HepG2 (cell line): Measurements from ENCODE around the gene NR1H2. TPM values are rescaled to one million over a fixed set of nuclear protein-coding genes. Genes with fewer than 3 reads are reported as not detected.

Experiments
- PRDM10 ChIP-seq: sonication (generic); formaldehyde crosslinking; IDR thresholded peaks from 2 replicates; pipeline ENCODE4 v1.4.0; 2020; ENCODE audit warnings: low read depth, missing genetic modification reagents
- PTBP1 ChIP-seq: fragments of 200-400 bp; formaldehyde crosslinking; IDR thresholded peaks from 2 replicates; pipeline ENCODE4 v1.6.1; 2018; ENCODE audit warnings: low read length, low read depth; ENCODE audit not compliant: poor library complexity, severe bottlenecking
- TARDBP ChIP-seq: sonication (generic); formaldehyde crosslinking; IDR thresholded peaks from 2 replicates; pipeline ENCODE4 v1.8.0; 2022; ENCODE audit warnings: mild to moderate bottlenecking, missing genetic modification reagents
- TBX2 ChIP-seq: sonication (generic); formaldehyde crosslinking; IDR thresholded peaks from 2 replicates; pipeline ENCODE4 v1.5.0; 2020; ENCODE audit warnings: missing genetic modification reagents, mild to moderate bottlenecking, borderline replicate concordance
- ZBTB20 ChIP-seq: sonication (generic); formaldehyde crosslinking; IDR thresholded peaks from 2 replicates; pipeline ENCODE4 v1.8.1; 2023; ENCODE audit warnings: missing genetic modification reagents, low read depth, mild to moderate bottlenecking, borderline replicate concordance
- ZNF224 ChIP-seq: sonication (generic); formaldehyde crosslinking; IDR thresholded peaks from 2 replicates; pipeline ENCODE4 v1.5.0; 2020; ENCODE audit warnings: mild to moderate bottlenecking, missing genetic modification reagents
- polyA plus RNA-seq, 8 experiments: library from polyadenylated mRNA; depleted of rRNA in 3 of 8; stranded (reverse) in 7 of 8; unstranded in 1 of 8; fragments of >200 nt; fragmentation: Illumina TruSeq in 4 of 8; extraction: Trizol in 4 of 8; gene quantifications; 2 replicates each; pipeline versions ENCODE4 v1.2.1 to v1.2.3, GENCODE V29; 2011 to 2016; ENCODE audit warnings: low read depth in 4 of 8, missing spikeins in 1 of 8, mixed read lengths in 1 of 8; ENCODE audit not compliant: insufficient read depth in 1 of 8
- total RNA-seq, 5 experiments: library from RNA; depleted of rRNA; stranded (reverse); fragments of >200 nt; fragmentation: Illumina TruSeq; extraction: Trizol; gene quantifications; 2 replicates each; pipeline ENCODE4 v1.2.3, GENCODE V29; 2016; ENCODE audit warnings: low read depth in 1 of 5
- TF ChIP-seq, protein P1 (sequence below), 2 experiments: fragments of 450-650 bp in 1 of 2; sonication (generic) in 1 of 2; formaldehyde crosslinking in 1 of 2; IDR thresholded peaks; 2 replicates each; pipeline versions ENCODE4 v1.6.1 to v1.8.0; 2016 to 2022; ENCODE audit warnings: antibody characterized with exemption in 1 of 2, mild to moderate bottlenecking in 1 of 2, missing genetic modification reagents in 1 of 2
- TF ChIP-seq, protein P2 (sequence below): sonication (generic); IDR thresholded peaks from 2 replicates; pipeline ENCODE4 v1.6.1; 2016; ENCODE audit warnings: low read depth, borderline replicate concordance
- TF ChIP-seq, protein P3 (sequence below): sonication (generic); formaldehyde crosslinking; IDR thresholded peaks from 2 replicates; pipeline ENCODE4 v1.5.1; 2020; ENCODE audit warnings: mild to moderate bottlenecking, missing genetic modification reagents, moderate library complexity

The NR1H2 gene
- total and polyA plus RNA-seq, 2 of the 13 experiments (the other 11 are each of a cell fraction or from before 2014, with no cell fraction given) = 10.3 to 13.5 TPM

DNA sequence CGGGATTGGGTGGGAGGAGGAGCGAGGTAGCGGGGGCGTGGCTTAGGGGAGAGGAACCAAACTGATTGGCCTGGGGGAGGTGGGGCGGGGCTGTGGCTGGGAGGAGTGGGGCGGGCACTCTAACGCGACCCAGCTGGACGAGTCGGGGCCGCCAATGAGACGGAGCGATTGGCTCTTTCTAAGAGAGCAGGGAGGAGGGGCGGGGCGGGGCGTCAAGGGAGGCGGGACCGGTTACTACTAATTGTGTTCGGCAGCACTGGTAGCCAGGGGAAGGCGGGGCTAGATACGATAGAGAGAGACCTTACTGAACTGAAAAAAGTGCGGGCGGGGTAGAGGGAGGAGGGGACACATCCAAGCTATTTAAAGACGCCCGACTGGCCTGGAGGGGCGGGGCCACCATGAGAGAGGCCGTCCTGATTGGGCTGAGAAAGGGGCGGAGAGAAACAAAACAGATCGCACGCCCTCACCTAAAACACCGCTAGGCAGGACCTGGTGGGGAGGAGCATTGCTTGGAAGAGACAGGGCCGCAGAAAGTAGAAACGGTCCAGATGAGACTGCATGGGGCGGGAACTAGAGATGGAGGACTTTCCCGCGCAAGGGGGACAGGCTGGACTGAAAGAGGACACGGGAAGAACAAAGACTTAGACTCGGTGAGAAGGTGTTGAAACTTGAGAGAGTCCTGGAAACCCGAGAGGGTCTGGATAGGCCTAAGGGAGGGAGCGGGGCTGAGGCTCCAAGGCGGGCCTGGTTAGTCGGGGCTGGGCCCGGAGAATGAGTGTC is 46.9 kb upstream of the NR1H2 start, which contains the start of gene KCNC3 (continued):
- TF ChIP-seq, protein P1, sequence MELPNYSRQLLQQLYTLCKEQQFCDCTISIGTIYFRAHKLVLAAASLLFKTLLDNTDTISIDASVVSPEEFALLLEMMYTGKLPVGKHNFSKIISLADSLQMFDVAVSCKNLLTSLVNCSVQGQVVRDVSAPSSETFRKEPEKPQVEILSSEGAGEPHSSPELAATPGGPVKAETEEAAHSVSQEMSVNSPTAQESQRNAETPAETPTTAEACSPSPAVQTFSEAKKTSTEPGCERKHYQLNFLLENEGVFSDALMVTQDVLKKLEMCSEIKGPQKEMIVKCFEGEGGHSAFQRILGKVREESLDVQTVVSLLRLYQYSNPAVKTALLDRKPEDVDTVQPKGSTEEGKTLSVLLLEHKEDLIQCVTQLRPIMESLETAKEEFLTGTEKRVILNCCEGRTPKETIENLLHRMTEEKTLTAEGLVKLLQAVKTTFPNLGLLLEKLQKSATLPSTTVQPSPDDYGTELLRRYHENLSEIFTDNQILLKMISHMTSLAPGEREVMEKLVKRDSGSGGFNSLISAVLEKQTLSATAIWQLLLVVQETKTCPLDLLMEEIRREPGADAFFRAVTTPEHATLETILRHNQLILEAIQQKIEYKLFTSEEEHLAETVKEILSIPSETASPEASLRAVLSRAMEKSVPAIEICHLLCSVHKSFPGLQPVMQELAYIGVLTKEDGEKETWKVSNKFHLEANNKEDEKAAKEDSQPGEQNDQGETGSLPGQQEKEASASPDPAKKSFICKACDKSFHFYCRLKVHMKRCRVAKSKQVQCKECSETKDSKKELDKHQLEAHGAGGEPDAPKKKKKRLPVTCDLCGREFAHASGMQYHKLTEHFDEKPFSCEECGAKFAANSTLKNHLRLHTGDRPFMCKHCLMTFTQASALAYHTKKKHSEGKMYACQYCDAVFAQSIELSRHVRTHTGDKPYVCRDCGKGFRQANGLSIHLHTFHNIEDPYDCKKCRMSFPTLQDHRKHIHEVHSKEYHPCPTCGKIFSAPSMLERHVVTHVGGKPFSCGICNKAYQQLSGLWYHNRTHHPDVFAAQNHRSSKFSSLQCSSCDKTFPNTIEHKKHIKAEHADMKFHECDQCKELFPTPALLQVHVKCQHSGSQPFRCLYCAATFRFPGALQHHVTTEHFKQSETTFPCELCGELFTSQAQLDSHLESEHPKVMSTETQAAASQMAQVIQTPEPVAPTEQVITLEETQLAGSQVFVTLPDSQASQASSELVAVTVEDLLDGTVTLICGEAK (IDR thresholded peaks at IDR 0.05) = no peak
- TF ChIP-seq, protein P1 (CRISPR knock-in tag; IDR thresholded peaks at IDR 0.05) = 0 out of 2 replicates have a peak, but pooled peaks have one; percentile 31
- TF ChIP-seq TARDBP (CRISPR knock-in tag) = 0 out of 2 replicates have a peak, but pooled peaks have one; percentile 57
- TF ChIP-seq, protein P2, sequence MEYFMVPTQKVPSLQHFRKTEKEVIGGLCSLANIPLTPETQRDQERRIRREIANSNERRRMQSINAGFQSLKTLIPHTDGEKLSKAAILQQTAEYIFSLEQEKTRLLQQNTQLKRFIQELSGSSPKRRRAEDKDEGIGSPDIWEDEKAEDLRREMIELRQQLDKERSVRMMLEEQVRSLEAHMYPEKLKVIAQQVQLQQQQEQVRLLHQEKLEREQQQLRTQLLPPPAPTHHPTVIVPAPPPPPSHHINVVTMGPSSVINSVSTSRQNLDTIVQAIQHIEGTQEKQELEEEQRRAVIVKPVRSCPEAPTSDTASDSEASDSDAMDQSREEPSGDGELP = peak; percentile 78; the same call in 1 of the 2 replicates
- TF ChIP-seq ZNF224 (CRISPR knock-in tag) = 0 out of 2 replicates have a peak, but pooled peaks have one; percentile 15
- TF ChIP-seq, protein P3, sequence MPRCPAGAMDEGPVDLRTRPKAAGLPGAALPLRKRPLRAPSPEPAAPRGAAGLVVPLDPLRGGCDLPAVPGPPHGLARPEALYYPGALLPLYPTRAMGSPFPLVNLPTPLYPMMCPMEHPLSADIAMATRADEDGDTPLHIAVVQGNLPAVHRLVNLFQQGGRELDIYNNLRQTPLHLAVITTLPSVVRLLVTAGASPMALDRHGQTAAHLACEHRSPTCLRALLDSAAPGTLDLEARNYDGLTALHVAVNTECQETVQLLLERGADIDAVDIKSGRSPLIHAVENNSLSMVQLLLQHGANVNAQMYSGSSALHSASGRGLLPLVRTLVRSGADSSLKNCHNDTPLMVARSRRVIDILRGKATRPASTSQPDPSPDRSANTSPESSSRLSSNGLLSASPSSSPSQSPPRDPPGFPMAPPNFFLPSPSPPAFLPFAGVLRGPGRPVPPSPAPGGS (CRISPR knock-in tag) = 0 out of 2 replicates have a peak, but pooled peaks have one; percentile 63
- TF ChIP-seq TBX2 (CRISPR knock-in tag) = peak; percentile 51; the same call in 1 of the 2 replicates
- no peak for TF ChIP-seq PTBP1
- no peak for TF ChIP-seq ZBTB20 (CRISPR knock-in tag)
- TF ChIP-seq PRDM10 (CRISPR knock-in tag) = peak; percentile 20; the same call in 1 of the 2 replicates
